Stimulated activated effector memory CD8-positive, alpha-beta T cell treated with anti-CD3 and anti-CD28 coated beads, Interleukin-12 subunit alpha, Interleukin-12 subunit beta, amount 100 ng/mL, for 72 hours (primary cell): Measurements from ENCODE around the gene PKD1.
"Not testable (repeated sequence)": the region's sequence is repeated elsewhere in the genome, so short reads cannot be mapped to it uniquely, and the experiment has no call there.

Experiments used
- ATAC-seq: fragments of 150-1000 bp; cut with Tn5 transposase; 2 replicates; pipeline ENCODE4 v1.10.0; 2021
- DNase-seq, 2 donors: peaks; one replicate each; pipeline ENCODE4 v3.0.0; 2021 to 2022; ENCODE audit warnings: low spot score in 2 of 2
- H3K27ac Mint-ChIP-seq: one replicate; pipeline ENCODE4 v1.8.0; 2022; ENCODE audit warnings: mild to moderate bottlenecking, mixed read lengths
- H3K36me3 Mint-ChIP-seq: one replicate; pipeline ENCODE4 v1.8.0; 2022; ENCODE audit warnings: mild to moderate bottlenecking, mixed read lengths
- H3K4me1 Mint-ChIP-seq: one replicate; pipeline ENCODE4 v1.8.0; 2022; ENCODE audit warnings: mixed read lengths
- H3K4me3 Mint-ChIP-seq: one replicate; pipeline ENCODE4 v1.8.0; 2022; ENCODE audit warnings: mild to moderate bottlenecking, mixed read lengths
- H3K9me3 Mint-ChIP-seq: one replicate; pipeline ENCODE4 v1.8.0; 2022; ENCODE audit warnings: mixed read lengths

Gene PKD1

GRCh38 chr16:2135770-2136490 is at the start of gene PKD1:
Gene PKD1 (minus strand): TSS chr16:2135898. CDS start chr16:2135689, 209 bp downstream.
- not testable (repeated sequence) for H3K9me3 Mint-ChIP-seq, H3K36me3 Mint-ChIP-seq
- Mint-ChIP-seq H3K4me3 (peak within 1 kb of the TSS; percentile 91), H3K27ac (peak within 1 kb of the TSS; percentile 95), H3K4me1 (peaks cover 14% of the 10 kb centered on the region)
- DNase-seq (peak; percentile 99 to 100), ATAC-seq (peak; percentile 80)

- DNase-seq (no peak), ATAC-seq (no peak)
- Mint-ChIP-seq H3K9me3 (no peaks in the 10 kb centered on the region), H3K4me3 (no peak overlapping the region), H3K36me3 (peaks cover 6% of the 10 kb centered on the region), H3K4me1 (peaks cover 6% of the 10 kb centered on the region), H3K27ac (no peak overlapping the region)
These were observed 49.3 kb upstream of the PKD1 start for GRCh38 chr16:2184962-2185361.

- Mint-ChIP-seq H3K27ac (no peak overlapping the region), H3K9me3 (no peaks in the 10 kb centered on the region), H3K36me3 (peaks cover 6% of the 10 kb centered on the region), H3K4me3 (no peak overlapping the region), H3K4me1 (peaks cover 6% of the 10 kb centered on the region)
- ATAC-seq, result no peak
- DNase-seq, result no peak
These were observed 48.6 kb upstream of the PKD1 start for GRCh38 chr16:2184346-2184745.

GRCh38 chr16:2183671-2184070 is 48.0 kb upstream of the PKD1 start:
- ATAC-seq (no peak), DNase-seq (no peak)
- Mint-ChIP-seq H3K4me3 (no peak overlapping the region), H3K27ac (no peak overlapping the region), H3K9me3 (no peaks in the 10 kb centered on the region), H3K36me3 (peaks cover 6% of the 10 kb centered on the region), H3K4me1 (peaks cover 6% of the 10 kb centered on the region)

GRCh38 chr16:2181952-2182351 is 46.3 kb upstream of the PKD1 start:
- no peak for ATAC-seq
- DNase-seq, result no peak
- no peaks in the 10 kb centered on the region for H3K9me3 Mint-ChIP-seq
- no peak overlapping the region for H3K4me3 Mint-ChIP-seq
- peaks cover 6% of the 10 kb centered on the region for H3K4me1 Mint-ChIP-seq
- H3K27ac Mint-ChIP-seq, result no peak overlapping the region
- peaks cover 13% of the 10 kb centered on the region for H3K36me3 Mint-ChIP-seq

GRCh38 chr16:2180962-2181923 is 45.5 kb upstream of the PKD1 start:
- DNase-seq (no peak), ATAC-seq (no peak)
- no peaks in the 10 kb centered on the region for H3K9me3 Mint-ChIP-seq
- peaks cover 6% of the 10 kb centered on the region for H3K4me1 Mint-ChIP-seq
- peaks cover 18% of the 10 kb centered on the region for H3K36me3 Mint-ChIP-seq
- no peak overlapping the region for H3K27ac Mint-ChIP-seq
- H3K4me3 Mint-ChIP-seq, result no peak overlapping the region

GRCh38 chr16:2180461-2180860 is 44.8 kb upstream of the PKD1 start:
- no peaks in the 10 kb centered on the region for H3K9me3 Mint-ChIP-seq
- peaks cover 24% of the 10 kb centered on the region for H3K36me3 Mint-ChIP-seq
- no peak overlapping the region for H3K4me3 Mint-ChIP-seq
- ATAC-seq (no peak), DNase-seq (no peak)
- peaks cover 6% of the 10 kb centered on the region for H3K4me1 Mint-ChIP-seq
- no peak overlapping the region for H3K27ac Mint-ChIP-seq

- H3K9me3 Mint-ChIP-seq, result no peaks in the 10 kb centered on the region
- no peak for ATAC-seq
- peaks cover 23% of the 10 kb centered on the region for H3K36me3 Mint-ChIP-seq
- no peak overlapping the region for H3K4me3 Mint-ChIP-seq
- H3K27ac Mint-ChIP-seq, result no peak overlapping the region
- peaks cover 6% of the 10 kb centered on the region for H3K4me1 Mint-ChIP-seq
- DNase-seq, result no peak
These were observed 43.9 kb upstream of the PKD1 start for GRCh38 chr16:2179576-2179975.

GRCh38 chr16:2179107-2179501 is 43.4 kb upstream of the PKD1 start:
- DNase-seq (no peak), ATAC-seq (no peak)
- H3K4me3 Mint-ChIP-seq, result no peak overlapping the region
- no peaks in the 10 kb centered on the region for H3K9me3 Mint-ChIP-seq
- H3K36me3 Mint-ChIP-seq, result peaks cover 22% of the 10 kb centered on the region
- peaks cover 6% of the 10 kb centered on the region for H3K4me1 Mint-ChIP-seq
- no peak overlapping the region for H3K27ac Mint-ChIP-seq

- H3K4me1 Mint-ChIP-seq, result peaks cover 6% of the 10 kb centered on the region
- no peaks in the 10 kb centered on the region for H3K9me3 Mint-ChIP-seq
- peaks cover 26% of the 10 kb centered on the region for H3K36me3 Mint-ChIP-seq
- no peak overlapping the region for H3K4me3 Mint-ChIP-seq
- peak; percentile 31 for ATAC-seq
- peak in 1 of 2 donors; percentile 29 for DNase-seq
- H3K27ac Mint-ChIP-seq, result no peak overlapping the region
These were observed 42.8 kb upstream of the PKD1 start for GRCh38 chr16:2178321-2179106.

- H3K4me1 Mint-ChIP-seq, result peaks cover 6% of the 10 kb centered on the region
- H3K9me3 Mint-ChIP-seq, result no peaks in the 10 kb centered on the region
- no peak overlapping the region for H3K4me3 Mint-ChIP-seq
- peaks cover 26% of the 10 kb centered on the region for H3K36me3 Mint-ChIP-seq
- H3K27ac Mint-ChIP-seq, result no peak overlapping the region
- DNase-seq (no peak), ATAC-seq (no peak)
These were observed 41.9 kb upstream of the PKD1 start for GRCh38 chr16:2177561-2177960.

- H3K4me1 Mint-ChIP-seq, result peaks cover 2% of the 10 kb centered on the region
- ATAC-seq, result no peak
- H3K9me3 Mint-ChIP-seq, result no peaks in the 10 kb centered on the region
- no peak overlapping the region for H3K4me3 Mint-ChIP-seq
- no peak for DNase-seq
- no peak overlapping the region for H3K27ac Mint-ChIP-seq
- H3K36me3 Mint-ChIP-seq, result peaks cover 26% of the 10 kb centered on the region
These were observed 41.4 kb upstream of the PKD1 start for GRCh38 chr16:2177101-2177500.

- H3K27ac Mint-ChIP-seq, result no peak overlapping the region
- H3K36me3 Mint-ChIP-seq, result peaks cover 26% of the 10 kb centered on the region
- no peak for DNase-seq
- ATAC-seq, result no peak
- no peaks in the 10 kb centered on the region for H3K9me3 Mint-ChIP-seq
- no peaks in the 10 kb centered on the region for H3K4me1 Mint-ChIP-seq
- H3K4me3 Mint-ChIP-seq, result no peak overlapping the region
These were observed 40.3 kb upstream of the PKD1 start for GRCh38 chr16:2176047-2176446.

- Mint-ChIP-seq H3K4me3 (no peak overlapping the region), H3K4me1 (no peaks in the 10 kb centered on the region), H3K9me3 (no peaks in the 10 kb centered on the region), H3K27ac (peak overlapping the region; percentile 69), H3K36me3 (peaks cover 26% of the 10 kb centered on the region)
- ATAC-seq (no peak), DNase-seq (no peak)
These were observed 39.8 kb upstream of the PKD1 start for GRCh38 chr16:2175454-2175853.
